ENCODE measurements around the gene ANKRD42.

The ANKRD42 gene

DNA sequence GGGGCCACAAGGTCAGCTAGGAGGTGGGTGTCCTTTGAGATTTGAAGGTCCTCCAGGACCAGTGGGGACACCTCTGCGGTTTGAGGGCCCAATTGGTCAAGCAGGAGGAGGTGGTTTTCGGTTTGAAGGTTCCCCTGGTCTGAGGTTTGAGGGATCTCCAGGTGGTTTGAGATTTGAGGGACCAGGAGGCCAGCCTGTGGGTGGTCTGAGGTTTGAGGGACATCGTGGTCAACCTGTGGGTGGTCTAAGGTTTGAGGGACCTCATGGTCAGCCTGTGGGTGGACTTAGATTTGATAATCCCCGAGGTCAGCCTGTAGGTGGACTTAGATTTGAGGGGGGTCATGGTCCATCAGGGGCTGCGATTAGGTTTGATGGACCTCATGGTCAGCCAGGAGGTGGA lies 24.8 kb upstream of the ANKRD42 start:
- H3K18ac ChIP-seq (ENCODE audit: low read length): no peak overlapping the region
- no peak overlapping the region for H4K5ac ChIP-seq (ENCODE audit: low read length)
- H3K23ac ChIP-seq (ENCODE audit: low read length): no peak overlapping the region
- peaks cover 18% of the 10 kb centered on the region for H3K36me3 ChIP-seq (ENCODE audit: control insufficient read depth, insufficient read depth, low read length)
- H3K27ac ChIP-seq (ENCODE audit: low read depth, low read length): no peak overlapping the region
- no peak overlapping the region for H4K8ac ChIP-seq (ENCODE audit: low read depth, low read length)
- WGBS (ENCODE audit: extremely low coverage, insufficient coverage, low lambda C conversion rate): no CpG with 5 or more reads among the region's 5 CpGs
- H2AK5ac ChIP-seq (ENCODE audit: low read length): no peak overlapping the region
- no peak for DNase-seq
- no peaks in the 10 kb centered on the region for H3K4me1 ChIP-seq (ENCODE audit: control insufficient read depth, low read depth, low read length)
- no peak overlapping the region for H2BK15ac ChIP-seq (replicated peaks; ENCODE audit: low read depth)
- H3K56ac ChIP-seq (ENCODE audit: low read length): no peak overlapping the region
- H3K9ac ChIP-seq (ENCODE audit: low read length): no peak overlapping the region
- H2BK120ac ChIP-seq (ENCODE audit: low read depth, low read length): no peak overlapping the region
- H2BK5ac ChIP-seq (ENCODE audit: low read length): no peak overlapping the region
- H3K4ac ChIP-seq (ENCODE audit: low read depth, low read length): no peak overlapping the region
- H3K27me3 ChIP-seq (ENCODE audit: insufficient read depth, low read length, poor library complexity): no peaks in the 10 kb centered on the region
- peaks cover 63% of the 10 kb centered on the region for H3K79me2 ChIP-seq (ENCODE audit: control insufficient read depth, insufficient read depth, low read length)
- no peak overlapping the region for H3K4me2 ChIP-seq (ENCODE audit: low read length)
- H3K4me3 ChIP-seq (ENCODE audit: low read length): no peak overlapping the region
- H3K79me1 ChIP-seq (ENCODE audit: low read length): peaks cover 20% of the 10 kb centered on the region

DNA sequence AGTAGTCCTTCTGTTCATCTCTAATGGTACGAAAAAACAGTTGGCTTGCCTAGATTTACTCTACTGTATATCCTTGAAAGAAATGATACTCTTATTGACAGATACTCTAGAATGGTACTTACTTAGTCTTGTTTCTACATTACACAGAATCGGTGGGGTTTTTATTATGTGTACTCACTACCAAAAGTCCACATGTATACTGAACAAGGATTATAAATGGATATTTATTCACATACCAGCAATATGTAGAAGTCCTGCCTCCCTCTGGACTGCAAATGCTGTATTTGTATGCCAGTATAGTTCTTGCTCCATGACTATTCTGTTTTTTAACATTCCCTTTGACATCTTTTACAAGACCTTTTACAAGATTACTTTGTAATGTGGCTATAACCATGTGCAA lies 22.6 kb upstream of the ANKRD42 start:
- peaks cover 19% of the 10 kb centered on the region for H3K79me1 ChIP-seq (ENCODE audit: low read length)
- H3K4me3 ChIP-seq (ENCODE audit: low read length): no peak overlapping the region
- no peak overlapping the region for H3K9ac ChIP-seq (ENCODE audit: low read length)
- no peaks in the 10 kb centered on the region for H3K4me1 ChIP-seq (ENCODE audit: control insufficient read depth, low read depth, low read length)
- no peak overlapping the region for H4K5ac ChIP-seq (ENCODE audit: low read length)
- no peak overlapping the region for H2BK15ac ChIP-seq (replicated peaks; ENCODE audit: low read depth)
- peaks cover 58% of the 10 kb centered on the region for H3K79me2 ChIP-seq (ENCODE audit: control insufficient read depth, insufficient read depth, low read length)
- H2BK5ac ChIP-seq (ENCODE audit: low read length): no peak overlapping the region
- no peak overlapping the region for H3K23ac ChIP-seq (ENCODE audit: low read length)
- H3K4me2 ChIP-seq (ENCODE audit: low read length): no peak overlapping the region
- no peak overlapping the region for H4K8ac ChIP-seq (ENCODE audit: low read depth, low read length)
- no peak for DNase-seq
- H3K36me3 ChIP-seq (ENCODE audit: control insufficient read depth, insufficient read depth, low read length): peaks cover 17% of the 10 kb centered on the region
- H3K18ac ChIP-seq (ENCODE audit: low read length): no peak overlapping the region
- no peak overlapping the region for H2BK120ac ChIP-seq (ENCODE audit: low read depth, low read length)
- H3K4ac ChIP-seq (ENCODE audit: low read depth, low read length): no peak overlapping the region
- H3K56ac ChIP-seq (ENCODE audit: low read length): no peak overlapping the region
- no CpG with 5 or more reads among the region's 2 CpGs for WGBS (ENCODE audit: extremely low coverage, insufficient coverage, low lambda C conversion rate)
- no peaks in the 10 kb centered on the region for H3K27me3 ChIP-seq (ENCODE audit: insufficient read depth, low read length, poor library complexity)
- no peak overlapping the region for H3K27ac ChIP-seq (ENCODE audit: low read depth, low read length)
- H2AK5ac ChIP-seq (ENCODE audit: low read length): no peak overlapping the region

DNA sequence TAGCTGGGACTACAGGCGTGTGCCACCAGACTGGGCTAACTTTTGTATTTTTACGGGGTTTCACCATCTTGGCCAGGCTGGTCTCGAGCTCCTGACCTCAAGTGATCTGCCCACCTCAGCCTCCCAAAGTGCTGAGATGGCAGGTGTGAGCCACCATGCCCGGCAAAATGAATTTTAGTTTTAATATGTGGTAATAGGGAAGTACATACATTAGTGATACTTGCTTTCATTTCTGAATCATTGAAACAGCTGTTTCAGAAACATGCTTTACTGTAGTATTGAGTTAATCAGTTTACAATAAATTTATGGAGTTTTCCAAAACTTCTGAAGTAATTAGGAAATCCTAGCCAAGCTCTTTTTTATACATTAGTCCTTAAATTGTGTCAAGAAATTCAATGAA lies 21.0 kb upstream of the ANKRD42 start:
- peaks cover 14% of the 10 kb centered on the region for H3K79me1 ChIP-seq (ENCODE audit: low read length)
- no peaks in the 10 kb centered on the region for H3K27me3 ChIP-seq (ENCODE audit: insufficient read depth, low read length, poor library complexity)
- H3K23ac ChIP-seq (ENCODE audit: low read length): no peak overlapping the region
- no peak overlapping the region for H2BK15ac ChIP-seq (replicated peaks; ENCODE audit: low read depth)
- no peak overlapping the region for H2BK120ac ChIP-seq (ENCODE audit: low read depth, low read length)
- H3K36me3 ChIP-seq (ENCODE audit: control insufficient read depth, insufficient read depth, low read length): peaks cover 15% of the 10 kb centered on the region
- no peak overlapping the region for H2AK5ac ChIP-seq (ENCODE audit: low read length)
- H3K56ac ChIP-seq (ENCODE audit: low read length): no peak overlapping the region
- H3K79me2 ChIP-seq (ENCODE audit: control insufficient read depth, insufficient read depth, low read length): peaks cover 51% of the 10 kb centered on the region
- no peak overlapping the region for H4K8ac ChIP-seq (ENCODE audit: low read depth, low read length)
- no peak overlapping the region for H3K18ac ChIP-seq (ENCODE audit: low read length)
- H3K4ac ChIP-seq (ENCODE audit: low read depth, low read length): no peak overlapping the region
- no peak overlapping the region for H2BK5ac ChIP-seq (ENCODE audit: low read length)
- H3K27ac ChIP-seq (ENCODE audit: low read depth, low read length): no peak overlapping the region
- H3K4me1 ChIP-seq (ENCODE audit: control insufficient read depth, low read depth, low read length): no peaks in the 10 kb centered on the region
- H3K9ac ChIP-seq (ENCODE audit: low read length): no peak overlapping the region
- no peak for DNase-seq
- no CpG with 5 or more reads among the region's 4 CpGs for WGBS (ENCODE audit: extremely low coverage, insufficient coverage, low lambda C conversion rate)
- H4K5ac ChIP-seq (ENCODE audit: low read length): no peak overlapping the region
- no peak overlapping the region for H3K4me3 ChIP-seq (ENCODE audit: low read length)
- no peak overlapping the region for H3K4me2 ChIP-seq (ENCODE audit: low read length)

DNA sequence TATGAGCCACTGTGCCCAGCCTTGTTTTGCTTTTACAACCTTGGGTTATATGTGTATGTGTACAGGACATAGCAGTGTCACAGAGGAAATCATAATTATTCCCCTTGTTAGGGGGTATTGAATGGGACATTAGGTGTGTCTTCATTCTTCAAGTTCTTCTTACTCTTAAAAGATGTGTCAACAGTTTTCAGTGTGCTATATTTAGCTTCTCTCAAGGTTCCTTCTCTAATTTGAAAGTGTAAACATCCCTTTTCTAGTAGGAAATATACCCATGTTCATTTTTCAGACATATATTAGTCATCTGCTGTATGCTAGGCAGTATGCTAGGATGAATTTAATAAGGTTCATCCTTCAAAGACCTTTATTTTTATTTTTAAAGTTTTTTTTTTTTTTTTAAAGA lies 19.5 kb upstream of the ANKRD42 start:
- Histone ChIP-seq H3K9ac (ENCODE audit: low read length) (no peak overlapping the region), H3K79me1 (ENCODE audit: low read length) (peaks cover 7% of the 10 kb centered on the region), H2BK120ac (ENCODE audit: low read depth, low read length) (no peak overlapping the region), H2AK5ac (ENCODE audit: low read length) (no peak overlapping the region), H2BK5ac (ENCODE audit: low read length) (no peak overlapping the region), H3K79me2 (ENCODE audit: control insufficient read depth, insufficient read depth, low read length) (peaks cover 39% of the 10 kb centered on the region), H3K18ac (ENCODE audit: low read length) (no peak overlapping the region), H3K27ac (ENCODE audit: low read depth, low read length) (no peak overlapping the region), H3K27me3 (ENCODE audit: insufficient read depth, low read length, poor library complexity) (no peaks in the 10 kb centered on the region), H3K36me3 (ENCODE audit: control insufficient read depth, insufficient read depth, low read length) (peaks cover 6% of the 10 kb centered on the region), H3K56ac (ENCODE audit: low read length) (no peak overlapping the region), H3K4me3 (ENCODE audit: low read length) (no peak overlapping the region), H3K23ac (ENCODE audit: low read length) (no peak overlapping the region), H3K4me1 (ENCODE audit: control insufficient read depth, low read depth, low read length) (no peaks in the 10 kb centered on the region), H3K4me2 (ENCODE audit: low read length) (no peak overlapping the region), H4K8ac (ENCODE audit: low read depth, low read length) (no peak overlapping the region), H3K4ac (ENCODE audit: low read depth, low read length) (no peak overlapping the region), H2BK15ac (replicated peaks; ENCODE audit: low read depth) (no peak overlapping the region), H4K5ac (ENCODE audit: low read length) (no peak overlapping the region)
- DNase-seq: no peak

DNA sequence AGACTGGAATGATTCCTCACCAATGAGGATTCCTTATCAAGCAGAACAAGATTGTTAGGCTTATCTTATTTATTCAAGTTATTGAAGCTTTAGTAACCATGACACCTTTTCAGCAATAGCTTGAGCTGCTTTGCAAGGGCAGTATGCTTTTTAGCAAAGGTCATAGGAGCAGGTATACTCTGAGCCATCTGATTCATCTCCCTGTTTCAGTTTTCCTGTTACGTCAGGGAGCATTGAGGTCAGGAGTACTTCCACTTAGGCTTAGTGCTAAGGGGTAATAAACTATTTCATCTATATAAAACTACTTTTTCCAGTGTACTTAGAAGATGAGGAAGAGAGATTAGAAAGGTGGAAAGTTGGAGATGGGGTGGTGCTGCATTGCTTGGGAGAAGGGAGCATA lies 17.7 kb upstream of the ANKRD42 start:
- Histone ChIP-seq H3K36me3 (ENCODE audit: control insufficient read depth, insufficient read depth, low read length) (no peaks in the 10 kb centered on the region), H2AK5ac (ENCODE audit: low read length) (no peak overlapping the region), H3K23ac (ENCODE audit: low read length) (no peak overlapping the region), H3K79me2 (ENCODE audit: control insufficient read depth, insufficient read depth, low read length) (peaks cover 23% of the 10 kb centered on the region), H3K9ac (ENCODE audit: low read length) (no peak overlapping the region), H2BK15ac (replicated peaks; ENCODE audit: low read depth) (no peak overlapping the region), H2BK120ac (ENCODE audit: low read depth, low read length) (no peak overlapping the region), H3K4me2 (ENCODE audit: low read length) (no peak overlapping the region), H3K4me3 (ENCODE audit: low read length) (no peak overlapping the region), H3K4ac (ENCODE audit: low read depth, low read length) (no peak overlapping the region), H3K27ac (ENCODE audit: low read depth, low read length) (no peak overlapping the region), H3K56ac (ENCODE audit: low read length) (no peak overlapping the region), H3K27me3 (ENCODE audit: insufficient read depth, low read length, poor library complexity) (no peaks in the 10 kb centered on the region), H2BK5ac (ENCODE audit: low read length) (no peak overlapping the region), H4K8ac (ENCODE audit: low read depth, low read length) (no peak overlapping the region), H3K79me1 (ENCODE audit: low read length) (peaks cover 3% of the 10 kb centered on the region), H3K4me1 (ENCODE audit: control insufficient read depth, low read depth, low read length) (no peaks in the 10 kb centered on the region), H3K18ac (ENCODE audit: low read length) (no peak overlapping the region), H4K5ac (ENCODE audit: low read length) (no peak overlapping the region)
- no peak for DNase-seq
- WGBS (ENCODE audit: extremely low coverage, insufficient coverage, low lambda C conversion rate): no CpG with 5 or more reads among the region's 1 CpG

DNA sequence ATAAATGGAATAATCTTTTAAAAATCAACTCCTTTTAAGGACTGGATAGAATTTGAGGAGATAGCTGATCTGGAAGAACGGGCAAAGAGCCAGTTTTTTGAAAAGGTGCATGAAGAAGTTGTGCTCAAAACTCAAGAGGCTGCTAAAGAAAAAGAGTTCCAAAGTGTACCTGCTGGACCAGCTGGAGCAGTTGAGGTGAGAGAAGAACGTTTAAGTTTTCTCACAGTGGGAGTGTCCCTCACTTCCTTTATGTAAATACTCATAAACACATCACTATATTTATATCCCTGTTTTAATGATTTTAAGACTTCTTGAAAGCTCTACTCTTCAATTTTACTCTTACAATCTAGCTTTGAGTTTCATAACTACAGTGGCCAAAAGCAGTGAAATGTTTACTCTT lies 11.7 kb upstream of the ANKRD42 start:
- Histone ChIP-seq H4K5ac (ENCODE audit: low read length) (no peak overlapping the region), H2BK120ac (ENCODE audit: low read depth, low read length) (no peak overlapping the region), H3K79me2 (ENCODE audit: control insufficient read depth, insufficient read depth, low read length) (no peaks in the 10 kb centered on the region), H3K4ac (ENCODE audit: low read depth, low read length) (no peak overlapping the region), H3K27me3 (ENCODE audit: insufficient read depth, low read length, poor library complexity) (no peaks in the 10 kb centered on the region), H3K27ac (ENCODE audit: low read depth, low read length) (no peak overlapping the region), H3K18ac (ENCODE audit: low read length) (no peak overlapping the region), H3K9ac (ENCODE audit: low read length) (no peak overlapping the region), H3K4me1 (ENCODE audit: control insufficient read depth, low read depth, low read length) (no peaks in the 10 kb centered on the region), H3K4me2 (ENCODE audit: low read length) (no peak overlapping the region), H3K56ac (ENCODE audit: low read length) (no peak overlapping the region), H3K23ac (ENCODE audit: low read length) (no peak overlapping the region), H3K79me1 (ENCODE audit: low read length) (no peaks in the 10 kb centered on the region), H2BK15ac (replicated peaks; ENCODE audit: low read depth) (no peak overlapping the region), H2AK5ac (ENCODE audit: low read length) (no peak overlapping the region), H2BK5ac (ENCODE audit: low read length) (no peak overlapping the region), H3K4me3 (ENCODE audit: low read length) (no peak overlapping the region), H4K8ac (ENCODE audit: low read depth, low read length) (no peak overlapping the region), H3K36me3 (ENCODE audit: control insufficient read depth, insufficient read depth, low read length) (peaks cover 2% of the 10 kb centered on the region)
- no peak for DNase-seq
- WGBS (ENCODE audit: extremely low coverage, insufficient coverage, low lambda C conversion rate): no CpG with 5 or more reads among the region's 2 CpGs
